Erythroblast (primary cell): ENCODE data around the gene TEX101.

Experiments
- DNase-seq, 2 experiments: peaks; one replicate each; lab custom pipeline; 2025; lab: John Stamatoyannopoulos, UW
- GATA1 ChIP-seq: IDR thresholded peaks from 2 replicates; pipeline ENCODE4 v1.6.1; 2011; ENCODE audit warnings: low read depth, mild to moderate bottlenecking, control low read depth, low read length, moderate library complexity
- POLR2A ChIP-seq: IDR thresholded peaks from 2 replicates; pipeline ENCODE4 v1.6.1; 2011; ENCODE audit warnings: mild to moderate bottlenecking, low read length

Gene TEX101

DNA sequence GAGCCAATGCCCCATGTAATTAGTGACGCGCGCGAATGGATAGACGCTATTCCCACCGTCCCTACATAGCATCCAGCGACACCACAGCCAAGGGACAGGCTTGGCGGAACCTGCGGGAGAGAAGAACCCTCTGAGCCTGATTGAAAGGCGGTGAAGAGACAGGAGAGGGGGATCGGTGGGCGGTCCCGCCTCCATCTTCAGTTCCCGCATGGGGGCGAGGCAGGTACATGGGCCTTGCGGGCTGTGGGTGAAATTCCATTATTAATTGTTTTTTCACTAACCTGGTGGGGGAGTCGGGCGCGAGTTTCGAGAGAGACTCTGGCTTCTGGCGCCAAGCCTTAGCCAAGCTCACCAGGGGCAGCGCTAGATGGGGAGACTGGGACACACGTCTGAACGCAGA lies 8.4 kb upstream of the TEX101 start:
- DNase-seq: no peak
- TF ChIP-seq POLR2A (no peak), GATA1 (no peak)

DNA sequence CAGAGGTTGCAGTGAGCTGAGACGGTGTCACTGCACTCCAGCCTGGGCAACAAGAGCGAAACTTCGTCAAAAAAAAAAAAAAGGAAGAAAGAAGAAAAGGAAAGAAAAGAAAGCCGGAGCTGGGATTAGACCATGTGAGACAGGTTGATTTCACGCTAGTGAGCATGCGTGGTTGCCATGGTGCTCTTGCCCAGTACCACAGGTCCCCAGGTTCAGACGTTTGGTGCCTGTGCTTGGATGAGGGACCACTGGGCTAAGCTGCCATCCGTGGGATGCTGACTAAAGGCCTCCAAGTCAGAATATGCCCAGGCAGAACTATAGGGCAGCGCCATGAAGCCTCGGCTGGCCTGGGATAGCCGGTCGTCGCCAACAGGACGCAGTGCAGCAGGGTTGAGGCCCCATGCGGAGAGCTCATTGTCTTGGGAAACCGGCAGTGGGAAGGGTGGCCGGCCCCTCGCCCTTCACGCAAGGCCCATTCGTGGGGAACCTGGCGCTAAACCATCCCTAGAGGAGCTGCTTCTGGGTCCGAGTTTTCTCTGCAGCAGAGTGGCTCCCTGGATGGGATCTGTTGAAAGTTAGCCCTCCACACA lies 7.2 kb upstream of the TEX101 start:
- TF ChIP-seq POLR2A (no peak), GATA1 (no peak)

DNA sequence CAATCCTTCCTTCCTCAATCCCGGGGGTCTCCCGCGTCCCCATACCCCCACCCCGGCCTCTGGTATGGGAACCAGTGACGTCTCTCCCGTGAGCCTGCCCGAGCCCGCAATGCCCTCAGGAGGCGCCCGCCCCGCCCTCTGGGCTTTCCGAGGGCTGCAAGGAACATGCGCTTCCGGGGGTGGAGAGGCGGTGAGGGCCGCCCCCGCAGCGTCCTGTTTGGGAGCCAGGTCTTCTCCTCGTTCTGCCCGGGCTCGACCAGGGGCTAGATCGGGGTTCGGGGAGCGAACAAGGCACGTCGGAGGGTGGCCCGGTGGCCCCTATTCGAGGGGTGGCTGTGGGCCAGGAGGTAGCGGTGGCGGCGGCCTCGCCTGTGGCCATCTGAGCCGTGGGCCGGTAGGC lies 6.6 kb upstream of the TEX101 start:
- TF ChIP-seq POLR2A: no peak
- TF ChIP-seq GATA1: no peak
- no peak for DNase-seq

More for the DNA sequence above, 7.2 kb upstream of the TEX101 start:
- no peak for DNase-seq

DNA sequence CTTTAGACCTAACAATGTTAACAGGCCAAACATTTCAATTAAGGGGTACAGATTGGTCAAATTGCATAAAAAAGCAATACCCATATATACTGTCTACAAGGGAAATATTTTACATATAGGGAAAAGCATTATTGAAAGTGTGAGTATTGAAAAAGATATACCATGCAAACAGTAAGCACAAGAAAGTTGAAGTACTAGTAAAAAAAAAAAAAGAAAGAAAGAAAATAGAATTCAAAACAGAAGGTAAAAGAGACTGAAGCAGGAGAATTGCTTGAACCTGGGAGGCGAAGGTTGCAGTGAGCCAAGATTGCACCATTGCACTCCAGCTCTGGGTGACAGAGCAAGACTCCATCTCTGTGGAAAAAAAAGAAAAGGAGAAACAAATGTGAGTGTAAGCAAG lies 5.3 kb upstream of the TEX101 start:
- DNase-seq: no peak
- TF ChIP-seq POLR2A (no peak), GATA1 (no peak)

DNA sequence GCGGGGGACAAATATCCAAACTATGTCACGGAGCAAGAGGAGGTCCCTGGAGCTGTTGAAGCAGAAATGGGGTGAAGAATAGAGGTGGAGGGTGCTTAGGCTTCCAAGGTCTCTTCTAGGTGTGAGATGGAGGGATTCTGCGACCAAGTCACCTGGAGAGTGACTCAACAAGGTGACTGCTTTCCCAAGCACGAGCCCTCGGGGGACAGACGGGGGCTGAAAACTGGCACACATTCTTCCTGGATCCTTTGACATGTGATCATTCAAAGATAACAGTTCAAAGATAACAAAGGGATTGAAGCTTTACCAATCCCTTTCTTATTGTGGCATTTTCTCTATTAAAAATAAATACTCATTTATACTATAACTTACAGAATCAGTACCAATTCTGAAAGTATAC lies 2.2 kb upstream of the TEX101 start:
- TF ChIP-seq POLR2A (no peak), GATA1 (no peak)
- no peak for DNase-seq

DNA sequence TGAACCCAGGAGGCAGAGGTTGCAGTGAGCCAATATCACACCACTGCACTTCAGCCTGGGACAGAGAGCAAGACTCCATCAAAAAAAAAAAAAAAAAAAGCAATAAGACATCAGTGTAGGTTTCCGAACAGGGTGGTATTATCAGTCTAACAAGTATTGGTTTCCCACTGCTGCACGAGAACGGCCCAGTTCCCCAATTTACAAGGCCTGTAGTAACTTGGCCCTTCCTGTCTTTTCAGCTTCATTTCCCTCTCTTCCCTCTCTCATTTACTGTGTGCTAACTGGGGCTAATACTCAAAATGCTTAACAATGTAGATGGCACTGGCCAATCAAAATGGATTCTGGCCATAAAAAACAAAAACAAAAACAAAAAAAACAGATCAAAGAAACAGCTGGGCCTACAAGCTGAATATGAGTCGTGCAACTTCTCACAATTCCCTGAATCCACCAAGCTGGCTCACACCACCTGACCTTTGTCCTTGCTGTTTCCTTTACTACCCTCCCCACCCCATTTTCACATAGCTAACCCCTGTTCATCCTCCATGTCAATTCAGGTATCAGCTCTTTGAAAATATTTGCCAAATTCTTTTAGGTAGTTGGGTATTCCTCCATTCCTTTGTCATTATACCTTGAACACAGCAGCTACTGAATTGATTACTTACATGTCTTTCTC lies 2.4 kb downstream of the TEX101 start:
- TF ChIP-seq POLR2A (no peak), GATA1 (no peak)
- no peak for DNase-seq

DNA sequence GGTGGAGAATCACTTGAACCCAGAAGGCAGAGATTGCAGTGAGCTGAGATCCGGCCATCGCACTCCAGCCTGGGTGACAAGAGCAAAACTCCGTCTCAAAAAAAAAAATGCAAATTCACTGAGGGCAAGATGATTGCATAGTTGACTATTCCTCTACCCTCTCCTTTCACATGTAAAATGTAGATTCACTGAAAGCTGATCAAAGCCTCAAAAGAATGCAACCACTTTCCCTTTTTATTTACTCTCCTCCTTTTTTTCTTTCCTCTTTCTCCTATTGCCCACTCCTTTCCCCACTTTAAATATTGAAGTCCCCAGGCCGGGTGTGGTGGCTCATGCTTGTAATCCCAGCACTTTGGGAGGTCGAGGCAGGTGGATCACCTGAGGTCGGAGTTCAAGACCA lies 6.3 kb downstream of the TEX101 start:
- no peak for DNase-seq
- TF ChIP-seq POLR2A (no peak), GATA1 (no peak)

DNA sequence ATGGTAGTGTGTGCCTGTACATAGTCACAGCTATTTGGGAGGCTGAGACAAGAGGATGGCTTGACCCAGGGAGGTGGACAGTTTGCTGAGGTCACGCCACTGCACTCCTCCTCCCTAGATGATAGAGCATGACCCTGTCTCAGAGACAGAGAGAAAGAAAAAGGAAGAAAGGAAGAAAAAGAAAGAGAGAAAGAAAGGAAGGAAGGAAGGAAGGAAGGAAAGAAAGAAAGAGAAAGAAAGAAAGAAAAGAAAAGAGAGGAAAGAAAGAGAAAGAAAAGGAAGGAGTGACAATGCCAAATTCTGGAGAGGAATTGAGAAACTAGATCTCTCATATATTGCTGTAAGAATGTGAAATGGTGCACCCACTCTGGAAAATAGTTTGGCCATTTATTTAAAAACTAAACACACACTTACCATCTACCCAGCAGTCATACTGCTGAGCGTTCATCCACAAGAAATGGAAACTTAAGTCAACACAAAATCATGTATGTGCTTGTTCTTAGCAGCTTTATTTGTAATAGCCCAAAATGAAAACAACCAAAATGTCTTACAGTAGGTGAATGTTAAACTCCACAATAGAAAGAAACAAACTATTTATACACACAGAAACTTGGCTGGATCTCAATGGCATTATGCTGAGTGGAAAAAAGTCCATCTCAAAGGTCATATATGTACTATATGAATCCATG lies 7.5 kb downstream of the TEX101 start:
- TF ChIP-seq GATA1: no peak
- no peak for TF ChIP-seq POLR2A
- DNase-seq: no peak

DNA sequence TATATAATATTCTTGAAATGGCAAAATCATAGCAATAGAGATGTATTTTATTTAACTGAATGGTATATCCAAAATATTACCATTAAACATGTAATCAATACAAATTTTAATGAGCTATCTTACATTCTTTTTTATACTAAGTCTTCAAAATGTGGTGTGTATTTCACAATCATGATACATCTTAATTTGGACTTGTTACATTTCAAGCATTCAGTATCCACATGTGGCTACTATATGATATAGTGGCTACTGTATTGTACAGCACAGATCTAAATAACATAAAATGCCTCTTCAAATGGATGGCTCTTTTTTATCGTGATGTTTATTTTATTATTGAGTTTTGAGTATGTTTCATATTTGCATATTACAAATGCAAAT lies 8.0 kb downstream of the TEX101 start:
- TF ChIP-seq POLR2A: no peak
- TF ChIP-seq GATA1: no peak
- no peak for DNase-seq

DNA sequence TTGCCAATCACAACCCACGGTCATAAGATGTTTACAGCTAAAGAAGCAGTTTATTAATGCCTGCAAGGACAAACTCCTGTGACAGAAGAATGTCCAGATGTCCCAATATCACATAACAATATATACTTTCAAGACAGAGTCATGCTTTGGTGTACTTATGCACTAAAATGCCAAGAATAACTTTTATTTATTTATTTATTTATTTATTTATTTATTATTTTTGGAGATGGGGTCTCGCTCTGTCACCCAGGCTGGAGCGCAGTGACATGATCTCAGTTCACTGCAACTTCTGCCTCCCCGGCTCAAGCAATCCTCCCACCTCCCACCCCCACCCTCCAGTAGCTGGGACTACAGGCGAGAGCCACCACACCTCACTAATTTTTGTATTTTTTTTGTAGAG lies 9.1 kb downstream of the TEX101 start:
- TF ChIP-seq POLR2A: no peak
- TF ChIP-seq GATA1: no peak
- DNase-seq: no peak

DNA sequence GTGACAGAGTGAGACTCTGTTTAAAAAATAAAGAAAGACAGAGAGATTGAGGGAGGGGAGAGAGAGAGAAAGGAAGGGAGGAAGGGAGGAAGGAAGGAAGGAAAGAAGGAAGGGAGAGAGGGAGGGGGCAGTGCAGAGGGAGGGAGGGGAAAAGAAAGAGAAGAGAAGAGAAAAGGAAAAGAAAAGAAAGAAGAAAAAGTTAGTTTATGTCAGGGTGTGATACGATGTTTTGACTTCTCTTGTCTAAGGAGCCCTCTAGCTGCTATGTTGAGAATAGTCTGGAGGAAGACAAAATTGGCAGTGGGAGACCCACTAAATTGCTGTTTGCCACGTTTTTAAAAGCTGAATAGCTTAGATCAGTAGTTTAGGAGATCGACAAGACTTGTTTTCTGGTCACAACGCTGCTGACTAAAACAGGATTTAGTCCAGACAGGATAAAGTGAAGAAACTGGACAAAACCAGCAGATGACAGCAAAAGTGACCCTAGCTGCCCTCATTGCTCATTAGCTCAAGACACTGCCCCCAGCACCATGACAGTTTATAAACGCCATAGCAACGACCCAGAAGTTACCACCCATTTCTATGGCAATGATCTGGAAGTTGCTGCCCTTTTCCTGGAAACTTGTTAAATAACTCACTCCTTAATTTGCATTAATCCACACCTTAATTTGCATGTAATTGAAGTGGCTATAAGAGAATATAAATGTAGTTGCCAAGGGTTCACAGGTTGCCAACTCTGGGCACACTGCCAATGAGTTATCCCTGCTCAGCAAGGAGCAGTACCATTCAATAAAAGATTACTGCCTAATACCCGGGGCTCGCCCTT lies 11.1 kb downstream of the TEX101 start:
- TF ChIP-seq POLR2A (no peak), GATA1 (no peak)
- no peak for DNase-seq

DNA sequence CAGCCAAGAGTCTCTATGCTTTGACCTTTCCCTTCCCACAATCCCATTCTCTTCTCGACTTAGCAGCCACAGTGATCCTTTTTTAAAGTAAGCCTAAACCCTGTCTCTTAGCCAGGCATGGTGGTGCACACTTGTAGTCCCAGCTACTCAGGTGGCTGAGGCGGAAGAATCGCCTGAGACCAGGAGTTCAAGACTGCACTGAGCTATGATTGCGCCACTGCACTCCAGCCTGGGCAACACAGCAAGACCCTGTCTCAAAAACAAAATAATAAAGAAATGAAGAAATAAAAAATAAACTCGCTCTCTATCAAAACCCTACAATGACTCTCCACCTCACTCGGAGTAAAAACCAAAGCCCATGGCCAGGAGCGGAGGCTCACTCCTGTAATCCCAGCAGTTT lies 14.7 kb downstream of the TEX101 start:
- no peak for DNase-seq
- no peak for TF ChIP-seq GATA1
- no peak for TF ChIP-seq POLR2A

DNA sequence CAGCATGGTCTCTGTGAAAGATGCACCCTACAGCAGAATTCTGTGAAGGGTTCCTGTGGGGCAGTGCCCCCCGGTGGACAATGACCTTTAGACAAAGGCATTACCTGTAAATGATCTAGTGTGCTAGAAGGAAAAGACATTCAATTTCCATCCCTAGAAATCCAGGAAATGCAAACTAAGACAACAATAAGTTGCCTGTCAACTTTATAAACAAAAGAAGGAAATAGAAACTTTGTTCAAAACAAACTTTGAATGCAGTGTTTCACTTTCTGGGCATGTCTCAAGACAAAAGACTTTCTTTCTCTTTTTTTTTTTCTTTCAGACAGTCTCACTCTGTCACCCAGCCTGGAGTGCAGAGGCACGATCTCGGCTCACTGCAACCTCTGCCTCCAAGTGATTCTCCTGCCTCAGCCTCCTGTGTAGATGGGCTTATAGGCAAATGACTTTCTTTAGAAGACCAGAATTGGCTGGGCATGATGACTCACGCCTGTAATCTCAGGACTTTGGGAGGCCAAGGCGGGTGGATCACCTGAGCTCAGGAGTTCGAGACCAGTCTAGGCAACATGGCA lies 15.5 kb downstream of the TEX101 start:
- TF ChIP-seq GATA1 (no peak), POLR2A (no peak)
- no peak for DNase-seq

DNA sequence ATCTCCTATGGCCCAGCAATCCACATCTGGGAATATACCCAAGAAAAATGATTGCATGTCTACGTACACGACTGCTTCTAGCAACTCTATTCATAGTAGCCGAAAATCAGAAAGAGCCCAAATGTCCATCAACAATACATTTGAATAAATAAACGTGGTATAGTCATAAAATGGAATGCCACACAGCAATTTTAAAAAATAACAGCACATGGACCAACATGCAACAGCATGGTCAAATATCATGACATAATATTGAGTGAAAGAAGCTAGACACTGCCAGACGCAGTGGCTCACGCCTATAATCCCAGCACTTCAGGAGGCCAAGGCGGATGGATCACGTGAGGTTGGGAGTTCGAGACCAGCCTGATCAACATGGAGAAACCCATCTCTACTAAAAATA lies 16.3 kb downstream of the TEX101 start:
- DNase-seq: no peak
- TF ChIP-seq POLR2A (no peak), GATA1 (no peak)
